DMS 273 treated with DMSO at 0.1 percent for 48 hours (cell line): ENCODE results near the gene CLDN15.
"Not testable (repeated sequence)": the region's sequence is repeated elsewhere in the genome, so short reads cannot be mapped to it uniquely, and the experiment has no call there.

ENCODE experiments used
- DNase-seq: peaks from one replicate; lab custom pipeline; 2025; lab: John Stamatoyannopoulos, UW

Gene CLDN15

GRCh38 chr7:101222275-101222830, 15.2 kb downstream of the CLDN15 start:
- no peak for DNase-seq

- DNase-seq, result no peak
Measured at GRCh38 chr7:101220295-101220694, 17.3 kb downstream of the CLDN15 start.

GRCh38 chr7:101218236-101219125, 19.1 kb downstream of the CLDN15 start:
- DNase-seq, result no peak

GRCh38 chr7:101217388-101218235, 20.0 kb downstream of the CLDN15 start, which contains the start of the genes PLOD3 and ZNHIT1:
PLOD3 (minus strand) TSS chr7:101217581; CDS start chr7:101217274, 307 bp downstream.
ZNHIT1 (plus strand) TSS chr7:101218165; CDS start chr7:101218196, 31 bp downstream.
- DNase-seq, result peak; percentile 97

- no peak for DNase-seq
Measured at GRCh38 chr7:101216860-101217387, 20.7 kb downstream of the CLDN15 start.

GRCh38 chr7:101216001-101216859, 21.4 kb downstream of the CLDN15 start:
- no peak for DNase-seq

GRCh38 chr7:101212014-101212413, 25.6 kb downstream of the CLDN15 start:
- no peak for DNase-seq

- DNase-seq, result no peak
Measured at GRCh38 chr7:101211501-101211900, 26.1 kb downstream of the CLDN15 start.

- no peak for DNase-seq
Measured at GRCh38 chr7:101210143-101210542, 27.5 kb downstream of the CLDN15 start.

- no peak for DNase-seq
Measured at GRCh38 chr7:101208794-101209193, 28.8 kb downstream of the CLDN15 start.

GRCh38 chr7:101207459-101207858, 30.1 kb downstream of the CLDN15 start:
- DNase-seq, result no peak

GRCh38 chr7:101206665-101207042, 30.9 kb downstream of the CLDN15 start:
- DNase-seq, result no peak

- DNase-seq, result no peak
Measured at GRCh38 chr7:101205901-101206664, 31.5 kb downstream of the CLDN15 start.

GRCh38 chr7:101203740-101204738, 33.6 kb downstream of the CLDN15 start:
- DNase-seq, result not testable (repeated sequence)

- no peak for DNase-seq
Measured at GRCh38 chr7:101202603-101202918, 35.0 kb downstream of the CLDN15 start.

GRCh38 chr7:101201695-101202602, 35.7 kb downstream of the CLDN15 start:
- no peak for DNase-seq

GRCh38 chr7:101200862-101201599, 36.6 kb downstream of the CLDN15 start, which contains the start of gene MOGAT3:
MOGAT3 (minus strand) TSS chr7:101201036; CDS start chr7:101200854, 182 bp downstream.
- no peak for DNase-seq
